Gastrocnemius medialis (tissue), 4 donors: ENCODE data around the gene PIEZO1. TPM values are rescaled to one million over a fixed set of nuclear protein-coding genes. Genes with fewer than 3 reads are reported as not detected.

Experiments
- ATAC-seq, 2 donors: fragments of 150-250 bp; one replicate each; pipeline ENCODE4 v1.9.1; 2016
- DNase-seq, 2 donors: peaks; one replicate each; pipeline ENCODE4 v3.0.0-alpha.2; 2019
- H3K27ac ChIP-seq, 4 donors: fragments of 200-600 bp; sonication (generic); 1 replicate in 1 of 4; 2 replicates in 3 of 4; pipeline ENCODE4 v1.5.1; 2016 to 2018; ENCODE audit warnings: mild to moderate bottlenecking in 2 of 4, moderate library complexity in 1 of 4
- H3K27me3 ChIP-seq, 3 donors: fragments of 200-600 bp; sonication (generic) in 2 of 3; 1 replicate in 1 of 3; 2 replicates in 2 of 3; pipeline versions ENCODE4 v1.5.1 to v1.6.0; 2016 to 2019; ENCODE audit warnings: mild to moderate bottlenecking in 1 of 3, moderate library complexity in 1 of 3
- H3K36me3 ChIP-seq, 2 donors: fragments of 200-600 bp; sonication (generic) in 1 of 2; one replicate each; pipeline ENCODE4 v1.5.1; 2017 to 2018
- H3K4me1 ChIP-seq, 2 donors: fragments of 200-600 bp; sonication (generic) in 1 of 2; one replicate each; pipeline ENCODE4 v1.5.1; 2016 to 2017; ENCODE audit warnings: mild to moderate bottlenecking in 2 of 2
- H3K4me3 ChIP-seq, 4 donors: fragments of 200-600 bp; sonication (generic) in 3 of 4; 1 replicate in 1 of 4; 2 replicates in 3 of 4; pipeline ENCODE4 v1.5.1; 2016 to 2019; ENCODE audit warnings: mild to moderate bottlenecking in 2 of 4
- H3K9me3 ChIP-seq, 3 donors: fragments of 200-600 bp; sonication (generic) in 2 of 3; 1 replicate in 1 of 3; 2 replicates in 2 of 3; pipeline ENCODE4 v1.5.1; 2016 to 2019
- POLR2A ChIP-seq, 2 donors: fragments of 450-650 bp; IDR thresholded peaks; one replicate each; pipeline ENCODE4 v1.6.1; 2017; ENCODE audit warnings: antibody characterized with exemption in 2 of 2, mild to moderate bottlenecking in 2 of 2, moderate library complexity in 2 of 2
- in situ Hi-C, 4 donors: fragments of 200-750 bp; cut with MboI; loops; one replicate each; pipeline versions ENCODE4 v1.15.0 to v1.8.0; 2017; ENCODE audit warnings: low sequenced_read_pairs in 4 of 4
- intact Hi-C: fragments of 100-400 bp; cut with DNase I; formaldehyde crosslinking; loops from one replicate; pipeline ENCODE4 v1.15.1; 2023; ENCODE audit warnings: low total_unique reads
- total RNA-seq, 4 donors: library from RNA; depleted of rRNA; stranded (reverse); fragments of >200 nt; gene quantifications; one replicate each; pipeline versions ENCODE4 v1.1.0 to v1.2.3, GENCODE V29; 2016
- TF ChIP-seq, protein P1 (sequence below), 5 experiments: fragments of 450-650 bp in 3 of 5; fragments of 200-600 bp in 2 of 5; sonication (generic) in 2 of 5; IDR thresholded peaks in 4 of 5; conservative IDR thresholded peaks in 1 of 5; 1 replicate in 4 of 5; 2 replicates in 1 of 5; pipeline ENCODE4 v1.5.1; 2016 to 2019; ENCODE audit warnings: antibody characterized with exemption in 5 of 5, mild to moderate bottlenecking in 3 of 5, moderate library complexity in 3 of 5

The PIEZO1 gene
- total RNA-seq, 4 donors from 2014 or later = 9.0 to 37.0 (median 16.5) TPM

DNA sequence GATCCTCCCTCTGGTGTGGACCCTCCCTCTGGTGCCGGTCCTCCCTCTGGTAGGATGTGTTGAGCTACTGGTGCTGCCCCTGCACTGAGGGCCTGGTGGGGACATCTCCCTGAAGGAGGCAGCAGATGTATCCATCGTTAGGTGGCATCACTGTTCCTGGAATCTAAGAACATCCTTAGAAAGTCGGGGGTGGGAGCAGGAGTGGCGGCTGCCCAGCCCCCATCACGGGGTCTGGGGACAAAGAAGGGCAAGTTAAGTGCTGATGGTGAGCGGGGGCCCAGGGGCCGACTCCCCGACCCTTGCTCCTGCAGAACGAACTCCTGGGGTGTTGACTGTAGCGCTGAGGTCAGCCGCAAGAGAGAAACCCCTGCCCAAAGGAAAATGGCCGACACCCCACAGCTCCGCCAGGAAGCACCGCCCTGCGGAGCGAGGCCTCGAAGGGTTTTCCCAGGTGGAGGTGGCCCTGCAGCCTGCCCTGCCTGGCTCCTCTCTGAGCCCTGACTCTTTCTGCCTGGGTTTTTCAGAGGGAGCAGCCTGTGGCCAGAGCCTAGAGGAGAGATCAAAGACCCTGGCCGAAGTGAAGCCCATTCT is 73.2 kb downstream of the PIEZO1 start:
- Histone ChIP-seq H3K36me3 (peaks cover 0 to 33% of the 10 kb centered on the region in 2 donors), H3K4me1 (peaks cover 11 to 15% of the 10 kb centered on the region in 2 donors), H3K4me3 (no peak overlapping the region), H3K27ac (no peak overlapping the region), H3K27me3 (no peaks in the 10 kb centered on the region), H3K9me3 (no peaks in the 10 kb centered on the region)
- TF ChIP-seq, protein P1, sequence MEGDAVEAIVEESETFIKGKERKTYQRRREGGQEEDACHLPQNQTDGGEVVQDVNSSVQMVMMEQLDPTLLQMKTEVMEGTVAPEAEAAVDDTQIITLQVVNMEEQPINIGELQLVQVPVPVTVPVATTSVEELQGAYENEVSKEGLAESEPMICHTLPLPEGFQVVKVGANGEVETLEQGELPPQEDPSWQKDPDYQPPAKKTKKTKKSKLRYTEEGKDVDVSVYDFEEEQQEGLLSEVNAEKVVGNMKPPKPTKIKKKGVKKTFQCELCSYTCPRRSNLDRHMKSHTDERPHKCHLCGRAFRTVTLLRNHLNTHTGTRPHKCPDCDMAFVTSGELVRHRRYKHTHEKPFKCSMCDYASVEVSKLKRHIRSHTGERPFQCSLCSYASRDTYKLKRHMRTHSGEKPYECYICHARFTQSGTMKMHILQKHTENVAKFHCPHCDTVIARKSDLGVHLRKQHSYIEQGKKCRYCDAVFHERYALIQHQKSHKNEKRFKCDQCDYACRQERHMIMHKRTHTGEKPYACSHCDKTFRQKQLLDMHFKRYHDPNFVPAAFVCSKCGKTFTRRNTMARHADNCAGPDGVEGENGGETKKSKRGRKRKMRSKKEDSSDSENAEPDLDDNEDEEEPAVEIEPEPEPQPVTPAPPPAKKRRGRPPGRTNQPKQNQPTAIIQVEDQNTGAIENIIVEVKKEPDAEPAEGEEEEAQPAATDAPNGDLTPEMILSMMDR (IDR thresholded peaks at IDR 0.05 in 4 of 5, conservative IDR thresholded peaks at IDR 0.05 in 1 of 5) = no peak
- intact Hi-C loops (no loop called here), in situ Hi-C loops (no loop called here)
- ATAC-seq (no peak), DNase-seq (no peak)

DNA sequence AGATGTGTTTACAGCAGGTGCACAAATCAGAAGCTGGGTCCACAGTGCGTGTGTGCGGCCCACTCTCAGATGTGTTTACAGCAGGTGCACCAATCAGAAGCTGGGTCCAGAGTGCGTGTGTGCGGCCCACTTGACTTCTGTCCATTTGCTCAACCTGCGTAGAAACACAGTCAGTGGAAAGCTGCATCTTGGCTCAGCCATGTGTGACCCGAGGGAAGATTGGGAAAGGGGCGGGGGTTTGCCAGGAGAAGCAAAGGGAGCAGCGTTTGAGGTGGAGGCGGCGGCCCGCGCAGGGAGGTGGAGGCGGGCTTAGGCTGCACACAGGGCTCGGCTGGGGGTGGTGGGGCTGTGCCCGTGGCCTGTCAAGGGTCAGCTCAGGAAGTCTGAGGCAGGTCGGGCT is 74.5 kb downstream of the PIEZO1 start:
- DNase-seq (no peak), ATAC-seq (no peak)
- Histone ChIP-seq H3K4me3 (no peak overlapping the region), H3K36me3 (peaks cover 0 to 20% of the 10 kb centered on the region in 2 donors), H3K27me3 (no peaks in the 10 kb centered on the region), H3K4me1 (peaks cover 12 to 18% of the 10 kb centered on the region in 2 donors), H3K27ac (no peak overlapping the region), H3K9me3 (no peaks in the 10 kb centered on the region)
- in situ Hi-C loops = no loop called here
- no peak for TF ChIP-seq POLR2A (IDR thresholded peaks at IDR 0.05)
- intact Hi-C loops = no loop called here

DNA sequence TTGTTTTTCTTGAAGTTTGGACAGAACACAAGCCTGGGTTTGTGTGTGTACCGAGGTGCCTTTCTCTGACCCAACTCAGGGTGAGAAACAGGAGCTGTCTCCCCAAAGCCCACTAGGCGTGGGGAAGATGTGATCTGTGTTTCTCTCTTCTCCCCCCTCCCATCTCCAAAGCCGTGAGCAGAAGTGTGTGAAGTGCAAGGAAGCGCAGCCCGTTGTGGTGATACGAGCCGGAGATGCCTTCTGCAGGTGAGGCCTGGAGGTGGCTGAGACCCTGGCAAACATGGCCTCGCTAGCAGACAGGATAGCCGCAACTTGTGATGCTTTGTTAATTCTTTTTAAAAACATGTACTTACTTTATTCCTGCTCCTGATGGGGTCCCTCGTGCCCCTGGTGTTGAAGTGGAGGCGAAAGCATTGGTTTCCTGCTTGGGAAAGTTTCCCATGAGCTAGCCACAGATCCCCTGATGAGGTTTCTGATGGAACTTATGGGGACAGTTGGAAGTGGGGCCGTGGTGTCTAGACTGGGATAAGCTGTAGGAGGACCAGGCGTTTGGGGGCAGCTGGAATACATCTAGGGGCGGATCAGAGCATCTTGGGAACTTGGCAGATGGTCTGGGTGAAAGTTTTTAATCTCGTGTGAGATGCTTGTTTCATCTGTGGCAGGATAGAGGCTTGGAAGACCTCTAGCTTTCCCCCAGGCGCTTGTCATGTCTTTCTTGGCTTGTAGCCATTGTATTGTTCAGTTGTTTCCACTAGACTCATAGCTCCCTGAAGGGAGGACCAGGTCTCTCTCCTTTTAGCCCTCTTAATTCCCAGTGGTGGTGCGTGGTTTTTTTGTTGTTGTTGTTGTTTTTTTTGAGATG is 77.8 kb downstream of the PIEZO1 start:
- Histone ChIP-seq H3K27me3 (no peaks in the 10 kb centered on the region), H3K4me1 (peaks cover 19 to 33% of the 10 kb centered on the region in 2 donors), H3K4me3 (peak overlapping the region; percentile 68 to 99 (median 81)), H3K36me3 (no peaks in the 10 kb centered on the region), H3K9me3 (no peaks in the 10 kb centered on the region), H3K27ac (peak overlapping the region; percentile 80 to 95 (median 88))
- no peak for TF ChIP-seq POLR2A (IDR thresholded peaks at IDR 0.05)
- TF ChIP-seq, protein P1 (IDR thresholded peaks at IDR 0.05 in 4 of 5, conservative IDR thresholded peaks at IDR 0.05 in 1 of 5) = no peak
- in situ Hi-C loops (loop anchor here in 1 of 4 donors (10.0 kb wide), 1 partner anchor 132 kb away; the partner anchor contains the start of gene ZC3H18), intact Hi-C loops (loop anchor here (1.0 to 10.0 kb wide), 4 partner anchors 20 to 148 kb away; partner anchors contain the start of genes GALNS, MVD, SNAI3 and TRAPPC2L)
- DNase-seq (no peak), ATAC-seq (no peak)

DNA sequence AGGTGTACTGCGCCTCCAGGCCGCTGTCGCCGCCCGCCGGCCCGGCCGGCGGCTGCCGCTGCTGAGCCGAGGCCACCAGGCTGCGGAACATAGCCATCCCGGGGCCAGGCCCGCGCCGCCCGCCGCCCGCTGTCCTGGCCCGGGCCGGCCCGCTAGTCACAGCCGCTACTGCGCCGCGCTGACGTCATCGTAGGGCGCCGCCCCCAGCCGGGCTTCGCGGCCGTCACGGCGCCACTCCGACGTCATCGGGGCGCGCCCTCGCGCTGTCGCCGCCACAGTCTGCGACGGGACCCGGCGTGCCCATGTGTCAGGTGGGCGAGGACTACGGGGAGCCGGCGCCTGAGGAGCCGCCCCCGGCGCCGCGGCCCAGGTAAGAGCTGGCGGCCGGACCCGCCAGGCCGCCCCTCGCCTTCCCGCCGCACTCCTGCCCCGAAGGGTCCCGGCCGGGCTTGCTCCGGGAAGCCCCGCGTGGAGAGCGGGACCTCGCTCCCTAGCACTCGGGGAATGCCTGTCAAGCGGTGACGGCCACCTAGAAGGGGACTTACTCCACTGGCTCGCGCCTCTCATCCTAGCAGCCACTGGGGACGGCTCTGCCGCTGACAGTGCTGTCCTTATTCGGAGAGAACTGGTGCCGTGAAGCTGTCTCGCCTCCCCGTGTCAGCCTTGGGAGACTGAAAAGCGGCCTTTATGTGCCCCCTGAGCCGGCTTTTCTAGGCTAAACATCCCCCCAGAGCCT is 78.6 kb downstream of the PIEZO1 start, which contains the start of the genes CTU2 and RNF166:
TSS of gene CTU2 (plus strand) at position 275 of the 736 bp plus-strand sequence. CDS start at position 303, 28 bp downstream.
TSS of gene RNF166 (minus strand) at position 180 of the 736 bp plus-strand sequence. CDS start at position 97, 83 bp downstream.
- H3K9me3 ChIP-seq = no peaks in the 10 kb centered on the region
- TF ChIP-seq, protein P1 (IDR thresholded peaks at IDR 0.05 in 4 of 5, conservative IDR thresholded peaks at IDR 0.05 in 1 of 5) = peak in 2 of 5 experiments; percentile 43 to 68
- peak; percentile 96 to 99 for TF ChIP-seq POLR2A (IDR thresholded peaks at IDR 0.05)
- ATAC-seq = peak; percentile 91 to 92
- DNase-seq = peak; percentile 80 to 86
- peak within 1 kb of the TSS; percentile 80 to 95 (median 88) for H3K27ac ChIP-seq
- peak within 1 kb of the TSS; percentile 68 to 99 (median 81) for H3K4me3 ChIP-seq
- H3K4me1 ChIP-seq = peaks cover 23 to 33% of the 10 kb centered on the region in 2 donors
- intact Hi-C loops (loop anchor here (1.0 to 10.0 kb wide), 4 partner anchors 20 to 148 kb away; partner anchors contain the start of genes GALNS, MVD, SNAI3 and TRAPPC2L), in situ Hi-C loops (loop anchor here in 1 of 4 donors (10.0 kb wide), 1 partner anchor 132 kb away; the partner anchor contains the start of gene ZC3H18)
- H3K27me3 ChIP-seq = no peaks in the 10 kb centered on the region
- no peaks in the 10 kb centered on the region for H3K36me3 ChIP-seq
